ENCODE measurements around the gene IGFBPL1. TPM values are rescaled to one million over a fixed set of nuclear protein-coding genes. Genes with fewer than 3 reads are reported as not detected.

Gene IGFBPL1
- total RNA-seq, 1 experiment from 2014 or later = 37.9 TPM

DNA sequence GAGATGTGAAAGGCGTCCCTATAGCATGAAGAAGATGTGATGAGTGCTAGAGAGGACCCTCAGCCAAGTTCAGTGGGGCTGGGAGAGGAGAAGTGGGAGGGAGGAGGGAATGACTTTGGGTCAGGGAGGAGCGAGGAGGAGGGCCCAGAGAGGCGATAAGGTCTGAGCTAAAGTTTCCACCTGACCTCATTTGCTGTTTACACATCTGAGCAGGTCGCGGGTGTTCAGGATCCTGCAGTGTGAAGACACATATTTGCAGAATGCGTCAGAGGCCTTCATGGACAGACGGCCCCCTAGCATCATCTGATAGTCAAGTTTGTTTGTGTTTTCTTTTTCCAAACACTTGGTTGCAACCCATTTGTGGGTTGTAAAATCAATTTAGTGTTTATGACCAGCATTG is 18.9 kb upstream of the IGFBPL1 start:
- H4K91ac ChIP-seq (ENCODE audit: insufficient read length, low read depth, low read length) = no peak overlapping the region
- H4K20me1 ChIP-seq (ENCODE audit: control insufficient read depth, insufficient read depth, insufficient read length) = no peaks in the 10 kb centered on the region
- H3K14ac ChIP-seq (ENCODE audit: insufficient read depth, low read length) = no peak overlapping the region
- no peak overlapping the region for H3K18ac ChIP-seq (ENCODE audit: insufficient read length, low read depth, low read length)
- no peak overlapping the region for H2AFZ ChIP-seq (ENCODE audit: low read length)
- no peaks in the 10 kb centered on the region for H3K4me1 ChIP-seq (ENCODE audit: insufficient read depth, low read length)
- H4K5ac ChIP-seq (ENCODE audit: insufficient read length, low read depth, low read length) = no peak overlapping the region
- no peak overlapping the region for H3K23ac ChIP-seq (ENCODE audit: insufficient read length, low read depth, low read length)
- no peak overlapping the region for H2AK5ac ChIP-seq (ENCODE audit: insufficient read length, low read length)
- TF ChIP-seq, protein P1, sequence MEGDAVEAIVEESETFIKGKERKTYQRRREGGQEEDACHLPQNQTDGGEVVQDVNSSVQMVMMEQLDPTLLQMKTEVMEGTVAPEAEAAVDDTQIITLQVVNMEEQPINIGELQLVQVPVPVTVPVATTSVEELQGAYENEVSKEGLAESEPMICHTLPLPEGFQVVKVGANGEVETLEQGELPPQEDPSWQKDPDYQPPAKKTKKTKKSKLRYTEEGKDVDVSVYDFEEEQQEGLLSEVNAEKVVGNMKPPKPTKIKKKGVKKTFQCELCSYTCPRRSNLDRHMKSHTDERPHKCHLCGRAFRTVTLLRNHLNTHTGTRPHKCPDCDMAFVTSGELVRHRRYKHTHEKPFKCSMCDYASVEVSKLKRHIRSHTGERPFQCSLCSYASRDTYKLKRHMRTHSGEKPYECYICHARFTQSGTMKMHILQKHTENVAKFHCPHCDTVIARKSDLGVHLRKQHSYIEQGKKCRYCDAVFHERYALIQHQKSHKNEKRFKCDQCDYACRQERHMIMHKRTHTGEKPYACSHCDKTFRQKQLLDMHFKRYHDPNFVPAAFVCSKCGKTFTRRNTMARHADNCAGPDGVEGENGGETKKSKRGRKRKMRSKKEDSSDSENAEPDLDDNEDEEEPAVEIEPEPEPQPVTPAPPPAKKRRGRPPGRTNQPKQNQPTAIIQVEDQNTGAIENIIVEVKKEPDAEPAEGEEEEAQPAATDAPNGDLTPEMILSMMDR (conservative IDR thresholded peaks at IDR 0.05) = no peak
- Mint-ChIP-seq H3K4me1 (peaks cover 0 to 7% of the 10 kb centered on the region in 2 experiments; a peak in 1 of 4 replicates), H3K9me3 (no peaks in the 10 kb centered on the region; a peak in 1 of 5 replicates), H3K27ac (no peak overlapping the region), H3K27me3 (ENCODE audit: low read depth) (peaks cover 1% of the 10 kb centered on the region), H3K4me3 (no peak overlapping the region), H3K36me3 (ENCODE audit: insufficient read depth in 1 of 3, low read depth in 3 of 3) (no peaks in the 10 kb centered on the region)
- no peak overlapping the region for H3K9ac ChIP-seq (ENCODE audit: extremely low read depth, insufficient read length, low read length)
- no peak overlapping the region for H2BK120ac ChIP-seq (ENCODE audit: low read depth, low read length, poor library complexity, severe bottlenecking)
- H2BK15ac ChIP-seq (ENCODE audit: low read depth, low read length) = no peak overlapping the region
- DNase-seq = no peak
- H3K4me2 ChIP-seq (ENCODE audit: insufficient read depth, insufficient read length, low read length) = no peak overlapping the region
- no peaks in the 10 kb centered on the region for H3K23me2 ChIP-seq (ENCODE audit: insufficient read length, low read depth, low read length, poor library complexity, severe bottlenecking)
- no peak overlapping the region for H2BK12ac ChIP-seq (ENCODE audit: insufficient read length, low read depth, low read length)
- H3K4ac ChIP-seq (ENCODE audit: low read depth, low read length) = no peak overlapping the region
- H3K79me1 ChIP-seq (ENCODE audit: insufficient read depth, low read depth, low read length, poor library complexity, severe bottlenecking) = no peaks in the 10 kb centered on the region
- H2BK5ac ChIP-seq (ENCODE audit: insufficient read length, low read length) = no peak overlapping the region
- no peak overlapping the region for H4K8ac ChIP-seq (replicated peaks; ENCODE audit: insufficient read length, low read depth, low read length)
- H3K9me3 ChIP-seq (ENCODE audit: control insufficient read depth, low read depth, low read length) = no peaks in the 10 kb centered on the region
- H3K27me3 ChIP-seq (ENCODE audit: insufficient read depth, low read length) = no peaks in the 10 kb centered on the region
- WGBS (ENCODE audit: extremely low coverage, insufficient read length, low lambda C conversion rate) = no CpG with 5 or more reads among the region's 7 CpGs
- no peak overlapping the region for H2BK20ac ChIP-seq (ENCODE audit: low read depth, low read length, poor library complexity, severe bottlenecking)
- no peak overlapping the region for H3K27ac ChIP-seq (ENCODE audit: insufficient read length, low read depth, low read length)
- no peak overlapping the region for H3K56ac ChIP-seq (ENCODE audit: insufficient read length, low read depth, low read length)
- H3T11ph ChIP-seq (ENCODE audit: low read length) = no peak overlapping the region
- H3K79me2 ChIP-seq (ENCODE audit: insufficient read depth, low read length) = no peaks in the 10 kb centered on the region
